ENCODE results near the gene LCORL.
"Not testable (repeated sequence)": the region's sequence is repeated elsewhere in the genome, so short reads cannot be mapped to it uniquely, and the experiment has no call there.

LCORL gene

GRCh38 chr4:17875402-17876070 is 146.0 kb downstream of the LCORL start:
- no peak for TF ChIP-seq ZNF274 (IDR thresholded peaks at IDR 0.05; ENCODE audit: low read depth, low read length)
- H3K4me3 ChIP-seq (ENCODE audit: low read length), result no peak overlapping the region

GRCh38 chr4:17869327-17869726 is 152.2 kb downstream of the LCORL start:
- H3K4me3 ChIP-seq (ENCODE audit: low read length), result no peak overlapping the region
- no peak for TF ChIP-seq ZNF274 (IDR thresholded peaks at IDR 0.05; ENCODE audit: low read depth, low read length)

GRCh38 chr4:17867276-17867675 is 154.3 kb downstream of the LCORL start:
- TF ChIP-seq ZNF274 (IDR thresholded peaks at IDR 0.05; ENCODE audit: low read depth, low read length), result no peak
- H3K4me3 ChIP-seq (ENCODE audit: low read length), result no peak overlapping the region

GRCh38 chr4:17866810-17867209 is 154.7 kb downstream of the LCORL start:
- no peak for TF ChIP-seq ZNF274 (IDR thresholded peaks at IDR 0.05; ENCODE audit: low read depth, low read length)
- no peak overlapping the region for H3K4me3 ChIP-seq (ENCODE audit: low read length)

- TF ChIP-seq ZNF274 (IDR thresholded peaks at IDR 0.05; ENCODE audit: low read depth, low read length), result no peak
Measured at GRCh38 chr4:17865866-17866363, 155.6 kb downstream of the LCORL start.

GRCh38 chr4:17861906-17862305 is 159.6 kb downstream of the LCORL start:
- not testable (repeated sequence) for H3K4me3 ChIP-seq (ENCODE audit: low read length)

More at GRCh38 chr4:17865866-17866363, 155.6 kb downstream of the LCORL start:
- H3K4me3 ChIP-seq (ENCODE audit: low read length), result no peak overlapping the region

- no peak for TF ChIP-seq ZNF274 (IDR thresholded peaks at IDR 0.05; ENCODE audit: low read depth, low read length)
- no peak overlapping the region for H3K4me3 ChIP-seq (ENCODE audit: low read length)
Measured at GRCh38 chr4:17859793-17860406, 161.7 kb downstream of the LCORL start.

GRCh38 chr4:17854036-17854435 is 167.5 kb downstream of the LCORL start:
- no peak for TF ChIP-seq ZNF274 (IDR thresholded peaks at IDR 0.05; ENCODE audit: low read depth, low read length)
- no peak overlapping the region for H3K4me3 ChIP-seq (ENCODE audit: low read length)

- TF ChIP-seq ZNF274 (IDR thresholded peaks at IDR 0.05; ENCODE audit: low read depth, low read length), result no peak
- H3K4me3 ChIP-seq (ENCODE audit: low read length), result no peak overlapping the region
Measured at GRCh38 chr4:17851959-17852358, 169.6 kb downstream of the LCORL start.

GRCh38 chr4:17850295-17850694 is 171.3 kb downstream of the LCORL start:
- H3K4me3 ChIP-seq (ENCODE audit: low read length), result not testable (repeated sequence)

GRCh38 chr4:17846266-17846665 is 175.3 kb downstream of the LCORL start:
- TF ChIP-seq ZNF274 (IDR thresholded peaks at IDR 0.05; ENCODE audit: low read depth, low read length), result no peak
- no peak overlapping the region for H3K4me3 ChIP-seq (ENCODE audit: low read length)

- no peak for TF ChIP-seq ZNF274 (IDR thresholded peaks at IDR 0.05; ENCODE audit: low read depth, low read length)
- no peak overlapping the region for H3K4me3 ChIP-seq (ENCODE audit: low read length)
Measured at GRCh38 chr4:17823871-17824669, 197.5 kb downstream of the LCORL start.

GRCh38 chr4:17817027-17817426 is 204.5 kb downstream of the LCORL start:
- H3K4me3 ChIP-seq (ENCODE audit: low read length), result no peak overlapping the region
- TF ChIP-seq ZNF274 (IDR thresholded peaks at IDR 0.05; ENCODE audit: low read depth, low read length), result no peak

- no peak for TF ChIP-seq ZNF274 (IDR thresholded peaks at IDR 0.05; ENCODE audit: low read depth, low read length)
- H3K4me3 ChIP-seq (ENCODE audit: low read length), result no peak overlapping the region
Measured at GRCh38 chr4:17816142-17816541, 205.4 kb downstream of the LCORL start.

GRCh38 chr4:17814140-17814539 is 207.4 kb downstream of the LCORL start:
- no peak for TF ChIP-seq ZNF274 (IDR thresholded peaks at IDR 0.05; ENCODE audit: low read depth, low read length)

More at GRCh38 chr4:17814140-17814539, 207.4 kb downstream of the LCORL start:
- H3K4me3 ChIP-seq (ENCODE audit: low read length), result peak overlapping the region; percentile 39; the same call in 1 of the 2 replicates
